Caco-2 (cell line): ENCODE data around the gene APOL4. TPM values are rescaled to one million over a fixed set of nuclear protein-coding genes. Genes with fewer than 3 reads are reported as not detected.

Experiments used
- BruUV-seq: library from RNA; stranded (reverse); fragments of 400-500 nt; replicated peaks from 2 replicates; lab custom pipeline; 2021; lab: Mats Ljungman, UMichigan
- CTCF ChIA-PET: fragments of 300-600 bp; sonication (Branson Sonifier 250); formaldehyde crosslinking; loops from one replicate; lab custom pipeline; 2022; ENCODE audit warnings: antibody characterized with exemption; lab: Charles Lee
- POLR2A ChIA-PET: fragments of 300-600 bp; sonication (Branson Sonifier 250); formaldehyde crosslinking; loops from one replicate; lab custom pipeline; 2022; ENCODE audit warnings: antibody characterized with exemption; lab: Charles Lee
- DNase-seq, 2 experiments: peaks; one replicate each; pipeline versions ENCODE4 v3.0.0 to v3.0.0-alpha.2; 2020 to 2022
- H3K27me3 ChIP-seq: replicated peaks from 2 replicates; pipeline ENCODE4 v1.6.0; 2011; ENCODE audit warnings: low read length; ENCODE audit not compliant: control insufficient read depth, insufficient read depth
- H3K36me3 ChIP-seq: 2 replicates; pipeline ENCODE4 v1.5.1; 2011; ENCODE audit warnings: low read length; ENCODE audit not compliant: control insufficient read depth, insufficient read depth
- H3K4me1 ChIP-seq: fragments of 250-450 bp; sonication (Bioruptor Pico); 2 replicates; pipeline ENCODE4 v1.5.1; 2020; ENCODE audit warnings: mild to moderate bottlenecking
- H3K4me3 ChIP-seq: 2 replicates; pipeline ENCODE4 v1.5.1; 2011; ENCODE audit warnings: low read depth, mild to moderate bottlenecking, control low read depth, low read length
- H3K9me3 ChIP-seq: fragments of 250-450 bp; sonication (Bioruptor Pico); 2 replicates; pipeline ENCODE4 v1.5.1; 2020; ENCODE audit warnings: mild to moderate bottlenecking, moderate library complexity
- H3K27ac Mint-ChIP-seq: one replicate; pipeline ENCODE4 v1.8.0; 2022; ENCODE audit warnings: mixed read lengths; ENCODE audit not compliant: unreplicated experiment
- H3K27me3 Mint-ChIP-seq: one replicate; pipeline ENCODE4 v1.8.0; 2022; ENCODE audit warnings: mixed read lengths; ENCODE audit not compliant: insufficient read depth, unreplicated experiment
- H3K36me3 Mint-ChIP-seq: one replicate; pipeline ENCODE4 v1.8.0; 2022; ENCODE audit warnings: mild to moderate bottlenecking, mixed read lengths; ENCODE audit not compliant: insufficient read depth, unreplicated experiment
- H3K4me1 Mint-ChIP-seq: one replicate; pipeline ENCODE4 v1.8.0; 2022; ENCODE audit warnings: low read depth, mixed read lengths; ENCODE audit not compliant: unreplicated experiment
- H3K4me3 Mint-ChIP-seq: one replicate; pipeline ENCODE4 v1.8.0; 2022; ENCODE audit warnings: mild to moderate bottlenecking, moderate library complexity, mixed read lengths; ENCODE audit not compliant: unreplicated experiment
- H3K9me3 Mint-ChIP-seq: one replicate; pipeline ENCODE4 v1.8.0; 2022; ENCODE audit warnings: mixed read lengths; ENCODE audit not compliant: unreplicated experiment
- CTCF ChIP-seq, 2 experiments: fragments of 200-600 bp in 1 of 2; IDR thresholded peaks; 1 replicate in 1 of 2; 2 replicates in 1 of 2; pipeline versions ENCODE4 v1.5.1 to v1.8.0; 2011 to 2022; ENCODE audit warnings: antibody characterized with exemption in 1 of 2, control low read depth in 1 of 2, inconsistent platforms in 1 of 2, low read depth in 1 of 2, low read length in 1 of 2, mild to moderate bottlenecking in 1 of 2, moderate library complexity in 1 of 2; ENCODE audit not compliant: insufficient read depth in 1 of 2, severe bottlenecking in 1 of 2, unreplicated experiment in 1 of 2
- intact Hi-C: fragments of 100-400 bp; cut with micrococcal nuclease; formaldehyde crosslinking; loops from one replicate; pipeline ENCODE4 v1.10.0; 2022; ENCODE audit not compliant: unreplicated experiment
- total RNA-seq: library from RNA; stranded (reverse); gene quantifications from 2 replicates; pipeline ENCODE4 v1.2.3, GENCODE V29; 2022

Gene APOL4
- total RNA-seq, 1 experiment from 2014 or later, result not detected

GRCh38 chr22:36182857-36183256 lies 18.8 kb downstream of the APOL4 start:
- POLR2A ChIA-PET, result no interaction called here
- CTCF ChIA-PET, result interaction anchor here (2.4 kb wide), 1 partner anchor 38 kb away, joined by 8 read pairs; no protein-coding TSS in a partner anchor
- Mint-ChIP-seq H3K27me3 (no peaks in the 10 kb centered on the region), H3K9me3 (no peaks in the 10 kb centered on the region), H3K4me3 (no peak overlapping the region), H3K36me3 (no peaks in the 10 kb centered on the region), H3K27ac (no peak overlapping the region), H3K4me1 (no peaks in the 10 kb centered on the region)
- intact Hi-C loops, result loop anchor here (5.0 kb wide), 1 partner anchor 39 kb away; no protein-coding TSS in a partner anchor
- DNase-seq, result no peak
- no peak overlapping the region for H3K4me3 ChIP-seq
- TF ChIP-seq CTCF (IDR thresholded peaks at IDR 0.05; ENCODE audit: insufficient read depth in 1 of 2, low read depth in 1 of 2, low read length in 1 of 2, severe bottlenecking in 1 of 2, unreplicated experiment in 1 of 2), result no peak
- BruUV-seq, result no TSS peak
- no peaks in the 10 kb centered on the region for H3K36me3 ChIP-seq
- no peaks in the 10 kb centered on the region for H3K4me1 ChIP-seq
- no peaks in the 10 kb centered on the region for H3K9me3 ChIP-seq
- H3K27me3 ChIP-seq, result no peaks in the 10 kb centered on the region

- Histone ChIP-seq H3K9me3 (no peaks in the 10 kb centered on the region), H3K27me3 (no peaks in the 10 kb centered on the region), H3K4me3 (no peak overlapping the region), H3K4me1 (no peaks in the 10 kb centered on the region), H3K36me3 (no peaks in the 10 kb centered on the region)
- H3K4me1 Mint-ChIP-seq, result no peaks in the 10 kb centered on the region
- no TSS peak for BruUV-seq
- no peaks in the 10 kb centered on the region for H3K27me3 Mint-ChIP-seq
- POLR2A ChIA-PET, result no interaction called here
- no peaks in the 10 kb centered on the region for H3K36me3 Mint-ChIP-seq
- intact Hi-C loops, result loop anchor here (5.0 kb wide), 1 partner anchor 40 kb away; no protein-coding TSS in a partner anchor
- DNase-seq, result no peak
- CTCF ChIA-PET, result interaction anchor here (0.6 to 2.4 kb wide), 3 partner anchors 11 to 43 kb away, joined by 3 to 8 read pairs (median 4); no protein-coding TSS in a partner anchor
- H3K4me3 Mint-ChIP-seq, result no peak overlapping the region
- no peaks in the 10 kb centered on the region for H3K9me3 Mint-ChIP-seq
- no peak overlapping the region for H3K27ac Mint-ChIP-seq
- no peak for TF ChIP-seq CTCF (IDR thresholded peaks at IDR 0.05; ENCODE audit: insufficient read depth in 1 of 2, low read depth in 1 of 2, low read length in 1 of 2, severe bottlenecking in 1 of 2, unreplicated experiment in 1 of 2)
Observed at GRCh38 chr22:36182056-36182455, 19.6 kb downstream of the APOL4 start.

GRCh38 chr22:36180928-36181327 lies 20.7 kb downstream of the APOL4 start:
- POLR2A ChIA-PET, result no interaction called here
- Histone ChIP-seq H3K9me3 (no peaks in the 10 kb centered on the region), H3K27me3 (no peaks in the 10 kb centered on the region), H3K36me3 (no peaks in the 10 kb centered on the region), H3K4me1 (no peaks in the 10 kb centered on the region), H3K4me3 (no peak overlapping the region)
- no peaks in the 10 kb centered on the region for H3K9me3 Mint-ChIP-seq
- H3K4me3 Mint-ChIP-seq, result no peak overlapping the region
- DNase-seq, result no peak
- CTCF ChIA-PET, result interaction anchor here (0.6 to 2.4 kb wide), 4 partner anchors 33 to 378 kb away, joined by 3 to 8 read pairs (median 3); partner anchors contain the start of gene APOL2
- no peak for TF ChIP-seq CTCF (IDR thresholded peaks at IDR 0.05; ENCODE audit: insufficient read depth in 1 of 2, low read depth in 1 of 2, low read length in 1 of 2, severe bottlenecking in 1 of 2, unreplicated experiment in 1 of 2)
- intact Hi-C loops, result loop anchor here (1.0 to 5.0 kb wide), 2 partner anchors 36 to 41 kb away; no protein-coding TSS in a partner anchor
- no peaks in the 10 kb centered on the region for H3K4me1 Mint-ChIP-seq
- no peak overlapping the region for H3K27ac Mint-ChIP-seq
- no TSS peak for BruUV-seq
- no peaks in the 10 kb centered on the region for H3K36me3 Mint-ChIP-seq
- no peaks in the 10 kb centered on the region for H3K27me3 Mint-ChIP-seq
